Smooth muscle cell (in vitro differentiated cells): ENCODE data around the gene VAV2. TPM values are rescaled to one million over a fixed set of nuclear protein-coding genes. Genes with fewer than 3 reads are reported as not detected.

Experiments
- DNase-seq: peaks from one replicate; lab custom pipeline; 2025; ENCODE audit not compliant: unreplicated experiment; lab: John Stamatoyannopoulos, UW
- H2AFZ ChIP-seq: fragments of 200-600 bp; sonication (generic); 2 replicates; pipeline ENCODE4 v1.6.0; 2016; ENCODE audit warnings: antibody characterized with exemption, low read depth, mild to moderate bottlenecking
- H3F3A ChIP-seq: fragments of 200-600 bp; sonication (generic); 2 replicates; pipeline ENCODE4 v1.6.0; 2017; ENCODE audit warnings: antibody characterized with exemption, low read depth
- H3K27ac ChIP-seq: fragments of 200-600 bp; sonication (generic); 2 replicates; pipeline ENCODE4 v1.5.1; 2016; ENCODE audit warnings: low read depth, mild to moderate bottlenecking
- H3K27me3 ChIP-seq: fragments of 200-600 bp; sonication (generic); 2 replicates; pipeline ENCODE4 v1.6.1; 2016; ENCODE audit warnings: low read depth, mild to moderate bottlenecking
- H3K36me3 ChIP-seq: fragments of 200-600 bp; sonication (generic); 2 replicates; pipeline ENCODE4 v1.5.1; 2016; ENCODE audit warnings: low read depth
- H3K4me1 ChIP-seq: fragments of 200-600 bp; sonication (generic); 2 replicates; pipeline ENCODE4 v1.5.1; 2016; ENCODE audit warnings: low read depth
- H3K4me2 ChIP-seq: fragments of 200-600 bp; sonication (generic); 2 replicates; pipeline ENCODE4 v1.6.0; 2016; ENCODE audit warnings: mild to moderate bottlenecking
- H3K4me3 ChIP-seq: fragments of 200-600 bp; sonication (generic); 2 replicates; pipeline ENCODE4 v1.5.1; 2016; ENCODE audit warnings: mild to moderate bottlenecking
- H3K79me2 ChIP-seq: fragments of 200-600 bp; sonication (generic); 2 replicates; pipeline ENCODE4 v1.6.0; 2016; ENCODE audit warnings: low read depth, mild to moderate bottlenecking
- H3K9ac ChIP-seq: fragments of 200-600 bp; sonication (generic); 2 replicates; pipeline ENCODE4 v1.6.0; 2016; ENCODE audit warnings: low read depth
- H3K9me3 ChIP-seq: fragments of 200-600 bp; sonication (generic); replicated peaks from 2 replicates; pipeline ENCODE4 v1.5.1; 2016; ENCODE audit warnings: low read depth
- H4K20me1 ChIP-seq: fragments of 200-600 bp; sonication (generic); 2 replicates; pipeline ENCODE4 v1.6.0; 2016; ENCODE audit warnings: low read depth
- WGBS: methylation state at CpG from one replicate; pipeline ENCODE4 v1.1.7; 2016; ENCODE audit warnings: low lambda C conversion rate; 5-methylcytosine and 5-hydroxymethylcytosine counted together
- polyA plus RNA-seq: library from polyadenylated mRNA; unstranded; fragments of >200 nt; fragmentation: Nextera tagmentation; extraction: Ambion mirVana; gene quantifications from 2 replicates; pipeline ENCODE4 v1.2.1, GENCODE V29; 2016
- total RNA-seq: library from RNA; depleted of rRNA; stranded (reverse); fragments of >200 nt; gene quantifications from 2 replicates; pipeline ENCODE4 v1.2.3, GENCODE V29; 2014
- TF ChIP-seq, protein P1 (sequence below): fragments of 200-600 bp; sonication (generic); IDR thresholded peaks from 2 replicates; pipeline ENCODE4 v1.5.1; 2017; ENCODE audit warnings: borderline replicate concordance, mild to moderate bottlenecking, antibody characterized with exemption; ENCODE audit not compliant: insufficient read depth, poor library complexity, severe bottlenecking

VAV2 gene
- total and polyA plus RNA-seq, 2 experiments from 2014 or later: 26.2 to 35.3 TPM

- Histone ChIP-seq H3K4me3 (no peak overlapping the region), H3K27me3 (no peaks in the 10 kb centered on the region), H4K20me1 (no peaks in the 10 kb centered on the region), H3K36me3 (peaks cover 20% of the 10 kb centered on the region), H3K79me2 (no peaks in the 10 kb centered on the region), H3K4me2 (no peak overlapping the region), H3K9ac (no peak overlapping the region), H3K4me1 (no peaks in the 10 kb centered on the region), H3F3A (no peaks in the 10 kb centered on the region), H3K27ac (no peak overlapping the region), H2AFZ (no peak overlapping the region), H3K9me3 (peaks cover 1% of the 10 kb centered on the region)
- WGBS: 92% methylated on average over 26 of the region's 26 CpGs
- no peak for DNase-seq
- TF ChIP-seq, protein P1, sequence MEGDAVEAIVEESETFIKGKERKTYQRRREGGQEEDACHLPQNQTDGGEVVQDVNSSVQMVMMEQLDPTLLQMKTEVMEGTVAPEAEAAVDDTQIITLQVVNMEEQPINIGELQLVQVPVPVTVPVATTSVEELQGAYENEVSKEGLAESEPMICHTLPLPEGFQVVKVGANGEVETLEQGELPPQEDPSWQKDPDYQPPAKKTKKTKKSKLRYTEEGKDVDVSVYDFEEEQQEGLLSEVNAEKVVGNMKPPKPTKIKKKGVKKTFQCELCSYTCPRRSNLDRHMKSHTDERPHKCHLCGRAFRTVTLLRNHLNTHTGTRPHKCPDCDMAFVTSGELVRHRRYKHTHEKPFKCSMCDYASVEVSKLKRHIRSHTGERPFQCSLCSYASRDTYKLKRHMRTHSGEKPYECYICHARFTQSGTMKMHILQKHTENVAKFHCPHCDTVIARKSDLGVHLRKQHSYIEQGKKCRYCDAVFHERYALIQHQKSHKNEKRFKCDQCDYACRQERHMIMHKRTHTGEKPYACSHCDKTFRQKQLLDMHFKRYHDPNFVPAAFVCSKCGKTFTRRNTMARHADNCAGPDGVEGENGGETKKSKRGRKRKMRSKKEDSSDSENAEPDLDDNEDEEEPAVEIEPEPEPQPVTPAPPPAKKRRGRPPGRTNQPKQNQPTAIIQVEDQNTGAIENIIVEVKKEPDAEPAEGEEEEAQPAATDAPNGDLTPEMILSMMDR: no peak
These were observed 220.3 kb downstream of the VAV2 start for GRCh38 chr9:133771486-133772482.

- Histone ChIP-seq H3F3A (no peaks in the 10 kb centered on the region), H3K9ac (no peak overlapping the region), H3K27me3 (no peaks in the 10 kb centered on the region), H3K79me2 (no peaks in the 10 kb centered on the region), H3K36me3 (peaks cover 29% of the 10 kb centered on the region), H3K9me3 (peaks cover 3% of the 10 kb centered on the region), H3K27ac (no peak overlapping the region), H3K4me1 (no peaks in the 10 kb centered on the region), H2AFZ (no peak overlapping the region), H3K4me3 (no peak overlapping the region), H3K4me2 (no peak overlapping the region), H4K20me1 (no peaks in the 10 kb centered on the region)
- 97% methylated on average over 11 of the region's 16 CpGs for WGBS
- TF ChIP-seq, protein P1: no peak
- no peak for DNase-seq
These were observed 221.9 kb downstream of the VAV2 start for GRCh38 chr9:133770076-133770777.

GRCh38 chr9:133769511-133770075 lies 222.5 kb downstream of the VAV2 start:
- H3K36me3 ChIP-seq: peaks cover 31% of the 10 kb centered on the region
- no peak overlapping the region for H3K4me3 ChIP-seq

More at GRCh38 chr9:133769511-133770075, 222.5 kb downstream of the VAV2 start:
- Histone ChIP-seq H3K4me2 (no peak overlapping the region), H4K20me1 (no peaks in the 10 kb centered on the region), H3K9me3 (peaks cover 3% of the 10 kb centered on the region), H3K79me2 (no peaks in the 10 kb centered on the region), H3K27ac (no peak overlapping the region), H3K9ac (no peak overlapping the region), H3K4me1 (no peaks in the 10 kb centered on the region), H3F3A (no peaks in the 10 kb centered on the region), H2AFZ (no peak overlapping the region), H3K27me3 (no peaks in the 10 kb centered on the region)
- over 99% methylated on average over 16 of the region's 17 CpGs for WGBS
- DNase-seq: no peak
- TF ChIP-seq, protein P1: no peak
